ENCODE measurements around the gene DHRS7B.

DNA sequence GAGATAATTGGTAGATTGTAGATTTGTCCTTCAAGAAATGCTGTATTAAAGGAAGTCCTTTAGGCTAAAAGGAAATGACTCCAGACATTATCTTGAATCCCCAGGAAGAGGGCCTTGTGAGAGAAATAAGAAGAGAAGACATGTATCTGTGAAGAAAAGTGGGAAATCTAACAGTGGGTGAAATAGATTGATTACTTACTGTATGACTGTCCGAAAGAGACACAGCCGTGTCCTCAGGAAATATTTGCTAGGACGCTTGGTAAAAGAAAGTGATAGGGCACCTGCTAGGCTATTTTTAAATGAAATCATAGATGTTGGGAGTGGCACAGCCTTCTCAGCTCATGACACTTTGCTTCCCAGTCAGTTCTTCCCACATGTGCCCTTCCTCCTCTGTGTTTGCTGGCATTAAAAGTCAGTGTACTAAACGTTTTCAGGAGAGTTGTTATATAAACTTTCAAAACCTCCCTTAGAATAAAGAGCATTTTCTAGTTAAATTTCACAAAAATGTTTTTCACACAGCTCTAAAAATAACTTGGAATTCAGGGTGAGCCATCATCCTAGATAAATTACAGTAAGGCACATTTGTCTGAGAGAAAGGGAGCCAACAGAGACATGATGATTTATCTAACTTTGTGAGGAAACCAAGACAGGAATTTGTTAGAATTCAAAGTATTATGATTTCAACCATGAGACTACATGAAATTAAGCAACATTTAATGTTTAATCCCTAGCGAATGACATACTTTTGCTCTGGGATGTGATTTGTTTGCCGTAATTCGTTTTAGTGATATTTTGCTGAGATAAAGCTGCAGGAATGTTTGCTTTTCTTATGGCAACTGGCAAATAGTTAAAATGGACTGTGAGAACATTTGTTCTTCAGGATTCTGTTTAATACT is 35.0 kb downstream of the DHRS7B start:
- TF ChIP-seq POLR2A (IDR thresholded peaks at IDR 0.05), result no peak
- TF ChIP-seq, protein P1, sequence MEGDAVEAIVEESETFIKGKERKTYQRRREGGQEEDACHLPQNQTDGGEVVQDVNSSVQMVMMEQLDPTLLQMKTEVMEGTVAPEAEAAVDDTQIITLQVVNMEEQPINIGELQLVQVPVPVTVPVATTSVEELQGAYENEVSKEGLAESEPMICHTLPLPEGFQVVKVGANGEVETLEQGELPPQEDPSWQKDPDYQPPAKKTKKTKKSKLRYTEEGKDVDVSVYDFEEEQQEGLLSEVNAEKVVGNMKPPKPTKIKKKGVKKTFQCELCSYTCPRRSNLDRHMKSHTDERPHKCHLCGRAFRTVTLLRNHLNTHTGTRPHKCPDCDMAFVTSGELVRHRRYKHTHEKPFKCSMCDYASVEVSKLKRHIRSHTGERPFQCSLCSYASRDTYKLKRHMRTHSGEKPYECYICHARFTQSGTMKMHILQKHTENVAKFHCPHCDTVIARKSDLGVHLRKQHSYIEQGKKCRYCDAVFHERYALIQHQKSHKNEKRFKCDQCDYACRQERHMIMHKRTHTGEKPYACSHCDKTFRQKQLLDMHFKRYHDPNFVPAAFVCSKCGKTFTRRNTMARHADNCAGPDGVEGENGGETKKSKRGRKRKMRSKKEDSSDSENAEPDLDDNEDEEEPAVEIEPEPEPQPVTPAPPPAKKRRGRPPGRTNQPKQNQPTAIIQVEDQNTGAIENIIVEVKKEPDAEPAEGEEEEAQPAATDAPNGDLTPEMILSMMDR (IDR thresholded peaks at IDR 0.05), result no peak

All from heart left ventricle (tissue), 13 donors.